HL-60 (cell line): ENCODE data around the gene RCOR3.

ENCODE experiments used
- CTCF ChIP-seq: IDR thresholded peaks from one replicate; pipeline ENCODE4 v1.5.1; 2011; ENCODE audit warnings: low read length, control low read depth, inconsistent platforms; ENCODE audit not compliant: insufficient read depth
- GABPA ChIP-seq: IDR thresholded peaks from 2 replicates; pipeline ENCODE4 v1.6.1; 2012; ENCODE audit warnings: low read depth
- POLR2AphosphoS5 ChIP-seq: IDR thresholded peaks from 2 replicates; pipeline ENCODE4 v1.6.1; 2012; ENCODE audit warnings: low read depth
- SPI1 ChIP-seq: IDR thresholded peaks from 2 replicates; pipeline ENCODE4 v1.6.1; 2012; ENCODE audit warnings: low read depth, mild to moderate bottlenecking, borderline replicate concordance
- TF ChIP-seq, protein P1 (sequence below): IDR thresholded peaks from 2 replicates; pipeline ENCODE4 v1.6.1; 2012; ENCODE audit warnings: low read depth; ENCODE audit not compliant: insufficient replicate concordance

- TF ChIP-seq CTCF (no peak), GABPA (no peak), POLR2AphosphoS5 (no peak), SPI1 (no peak)
- TF ChIP-seq, protein P1, sequence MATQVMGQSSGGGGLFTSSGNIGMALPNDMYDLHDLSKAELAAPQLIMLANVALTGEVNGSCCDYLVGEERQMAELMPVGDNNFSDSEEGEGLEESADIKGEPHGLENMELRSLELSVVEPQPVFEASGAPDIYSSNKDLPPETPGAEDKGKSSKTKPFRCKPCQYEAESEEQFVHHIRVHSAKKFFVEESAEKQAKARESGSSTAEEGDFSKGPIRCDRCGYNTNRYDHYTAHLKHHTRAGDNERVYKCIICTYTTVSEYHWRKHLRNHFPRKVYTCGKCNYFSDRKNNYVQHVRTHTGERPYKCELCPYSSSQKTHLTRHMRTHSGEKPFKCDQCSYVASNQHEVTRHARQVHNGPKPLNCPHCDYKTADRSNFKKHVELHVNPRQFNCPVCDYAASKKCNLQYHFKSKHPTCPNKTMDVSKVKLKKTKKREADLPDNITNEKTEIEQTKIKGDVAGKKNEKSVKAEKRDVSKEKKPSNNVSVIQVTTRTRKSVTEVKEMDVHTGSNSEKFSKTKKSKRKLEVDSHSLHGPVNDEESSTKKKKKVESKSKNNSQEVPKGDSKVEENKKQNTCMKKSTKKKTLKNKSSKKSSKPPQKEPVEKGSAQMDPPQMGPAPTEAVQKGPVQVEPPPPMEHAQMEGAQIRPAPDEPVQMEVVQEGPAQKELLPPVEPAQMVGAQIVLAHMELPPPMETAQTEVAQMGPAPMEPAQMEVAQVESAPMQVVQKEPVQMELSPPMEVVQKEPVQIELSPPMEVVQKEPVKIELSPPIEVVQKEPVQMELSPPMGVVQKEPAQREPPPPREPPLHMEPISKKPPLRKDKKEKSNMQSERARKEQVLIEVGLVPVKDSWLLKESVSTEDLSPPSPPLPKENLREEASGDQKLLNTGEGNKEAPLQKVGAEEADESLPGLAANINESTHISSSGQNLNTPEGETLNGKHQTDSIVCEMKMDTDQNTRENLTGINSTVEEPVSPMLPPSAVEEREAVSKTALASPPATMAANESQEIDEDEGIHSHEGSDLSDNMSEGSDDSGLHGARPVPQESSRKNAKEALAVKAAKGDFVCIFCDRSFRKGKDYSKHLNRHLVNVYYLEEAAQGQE = no peak
These were observed 89.4 kb downstream of the RCOR3 start for GRCh38 chr1:211348547-211348946.
